GM12873 (cell line): ENCODE measurements around the gene SPINK6.

Experiments
- CTCF ChIP-seq: IDR thresholded peaks from 2 replicates; pipeline ENCODE4 v1.5.1; 2012; ENCODE audit warnings: low read depth, mild to moderate bottlenecking, moderate library complexity, low read length, control low read depth; ENCODE audit not compliant: insufficient read depth; ENCODE audit errors: missing control alignments

Gene SPINK6

GRCh38 chr5:148224117-148224742 lies 21.4 kb downstream of the SPINK6 start:
- no peak for TF ChIP-seq CTCF

GRCh38 chr5:148228392-148228984 lies 25.6 kb downstream of the SPINK6 start:
- no peak for TF ChIP-seq CTCF

- TF ChIP-seq CTCF: no peak
These were observed 27.0 kb downstream of the SPINK6 start for GRCh38 chr5:148229840-148230239.

- no peak for TF ChIP-seq CTCF
These were observed 27.4 kb downstream of the SPINK6 start for GRCh38 chr5:148230240-148230639.

GRCh38 chr5:148237785-148238417 lies 35.1 kb downstream of the SPINK6 start:
- no peak for TF ChIP-seq CTCF

GRCh38 chr5:148238418-148238794 lies 35.6 kb downstream of the SPINK6 start, which contains the start of gene MARCOL:
MARCOL (plus strand) TSS chr5:148238525; CDS start chr5:148238598, 73 bp downstream.
- TF ChIP-seq CTCF: no peak

- no peak for TF ChIP-seq CTCF
These were observed 46.1 kb downstream of the SPINK6 start for GRCh38 chr5:148248894-148249293.
